Nephron progenitor cell (in vitro differentiated cells): Measurements from ENCODE around the gene ENHO.

Experiments used
- DNase-seq: peaks from one replicate; pipeline ENCODE4 v3.0.0; 2021
- H3K27ac Mint-ChIP-seq: 2 replicates; pipeline ENCODE4 v1.8.0; 2021; ENCODE audit warnings: mild to moderate bottlenecking, moderate library complexity, mixed read lengths
- H3K27me3 Mint-ChIP-seq: 2 replicates; pipeline ENCODE4 v1.8.0; 2021; ENCODE audit warnings: mild to moderate bottlenecking, low read depth, mixed read lengths; ENCODE audit not compliant: poor library complexity
- H3K36me3 Mint-ChIP-seq: 2 replicates; pipeline ENCODE4 v1.8.0; 2021; ENCODE audit warnings: low read depth, mixed read lengths
- H3K4me1 Mint-ChIP-seq: 2 replicates; pipeline ENCODE4 v1.8.0; 2021; ENCODE audit warnings: mixed read lengths
- H3K4me3 Mint-ChIP-seq: 2 replicates; pipeline ENCODE4 v1.8.0; 2021; ENCODE audit warnings: mild to moderate bottlenecking, moderate library complexity, mixed read lengths
- H3K9me3 Mint-ChIP-seq: 2 replicates; pipeline ENCODE4 v1.8.0; 2021; ENCODE audit warnings: mild to moderate bottlenecking, moderate library complexity, mixed read lengths
- CTCF ChIP-seq: fragments of 200-600 bp; sonication (generic); IDR thresholded peaks from 2 replicates; pipeline ENCODE4 v1.5.0; 2021; ENCODE audit warnings: antibody characterized with exemption

ENHO gene

GRCh38 chr9:34508951-34509350 is 13.8 kb downstream of the ENHO start:
- no peak overlapping the region for H3K4me3 Mint-ChIP-seq
- DNase-seq: no peak
- TF ChIP-seq CTCF: no peak
- H3K9me3 Mint-ChIP-seq: no peaks in the 10 kb centered on the region
- no peaks in the 10 kb centered on the region for H3K36me3 Mint-ChIP-seq
- no peak overlapping the region for H3K27ac Mint-ChIP-seq
- peaks cover 63% of the 10 kb centered on the region for H3K4me1 Mint-ChIP-seq
- peaks cover 20% of the 10 kb centered on the region for H3K27me3 Mint-ChIP-seq

GRCh38 chr9:34508463-34508862 is 14.3 kb downstream of the ENHO start:
- Mint-ChIP-seq H3K9me3 (no peaks in the 10 kb centered on the region), H3K27me3 (peaks cover 25% of the 10 kb centered on the region), H3K27ac (no peak overlapping the region), H3K36me3 (no peaks in the 10 kb centered on the region), H3K4me3 (no peak overlapping the region), H3K4me1 (peaks cover 58% of the 10 kb centered on the region)
- DNase-seq: no peak
- TF ChIP-seq CTCF: no peak

- peaks cover 25% of the 10 kb centered on the region for H3K27me3 Mint-ChIP-seq
- H3K4me1 Mint-ChIP-seq: peaks cover 53% of the 10 kb centered on the region
- no peaks in the 10 kb centered on the region for H3K9me3 Mint-ChIP-seq
Measured at GRCh38 chr9:34507966-34508365, 14.8 kb downstream of the ENHO start.

GRCh38 chr9:34507556-34507955 is 15.2 kb downstream of the ENHO start:
- Mint-ChIP-seq H3K4me3 (no peak overlapping the region), H3K27me3 (peaks cover 25% of the 10 kb centered on the region), H3K9me3 (no peaks in the 10 kb centered on the region), H3K4me1 (peaks cover 49% of the 10 kb centered on the region), H3K27ac (no peak overlapping the region), H3K36me3 (no peaks in the 10 kb centered on the region)
- TF ChIP-seq CTCF: no peak
- no peak for DNase-seq

More at GRCh38 chr9:34507966-34508365, 14.8 kb downstream of the ENHO start:
- Mint-ChIP-seq H3K36me3 (no peaks in the 10 kb centered on the region), H3K27ac (no peak overlapping the region), H3K4me3 (no peak overlapping the region)
- DNase-seq: no peak
- no peak for TF ChIP-seq CTCF

- peaks cover 25% of the 10 kb centered on the region for H3K27me3 Mint-ChIP-seq
- no peak for TF ChIP-seq CTCF
- no peak overlapping the region for H3K27ac Mint-ChIP-seq
- no peaks in the 10 kb centered on the region for H3K9me3 Mint-ChIP-seq
- peaks cover 39% of the 10 kb centered on the region for H3K4me1 Mint-ChIP-seq
- no peaks in the 10 kb centered on the region for H3K36me3 Mint-ChIP-seq
- no peak overlapping the region for H3K4me3 Mint-ChIP-seq
- no peak for DNase-seq
Measured at GRCh38 chr9:34506623-34507022, 16.2 kb downstream of the ENHO start.

- TF ChIP-seq CTCF: no peak
- H3K27me3 Mint-ChIP-seq: peaks cover 25% of the 10 kb centered on the region
- H3K4me3 Mint-ChIP-seq: no peak overlapping the region
- no peaks in the 10 kb centered on the region for H3K36me3 Mint-ChIP-seq
- peaks cover 28% of the 10 kb centered on the region for H3K4me1 Mint-ChIP-seq
- H3K27ac Mint-ChIP-seq: no peak overlapping the region
- DNase-seq: no peak
- no peaks in the 10 kb centered on the region for H3K9me3 Mint-ChIP-seq
Measured at GRCh38 chr9:34505370-34506120, 17.2 kb downstream of the ENHO start.
